ENCODE data around the gene PIK3R2. TPM values are rescaled to one million over a fixed set of nuclear protein-coding genes. Genes with fewer than 3 reads are reported as not detected.

PIK3R2 gene
- polyA plus RNA-seq, 1 donor from 2014 or later: 14.8 TPM

GRCh38 chr19:18119013-18119716 lies 33.8 kb upstream of the PIK3R2 start:
- TF ChIP-seq EP300 (conservative IDR thresholded peaks at IDR 0.05; ENCODE audit: poor library complexity, severe bottlenecking) (no peak), EZH2 (IDR thresholded peaks at IDR 0.05; ENCODE audit: borderline replicate concordance, insufficient read depth, low read length, poor library complexity, severe bottlenecking) (no peak), TAF1 (IDR thresholded peaks at IDR 0.05; ENCODE audit: low read depth) (no peak), MXI1 (conservative IDR thresholded peaks at IDR 0.05; ENCODE audit: poor library complexity, severe bottlenecking) (no peak), RAD21 (conservative IDR thresholded peaks at IDR 0.05) (no peak), SMC3 (conservative IDR thresholded peaks at IDR 0.05; ENCODE audit: poor library complexity) (no peak), REST (IDR thresholded peaks at IDR 0.05; ENCODE audit: borderline replicate concordance) (no peak), POLR2AphosphoS5 (IDR thresholded peaks at IDR 0.05) (no peak)
- TF ChIP-seq, protein P1, sequence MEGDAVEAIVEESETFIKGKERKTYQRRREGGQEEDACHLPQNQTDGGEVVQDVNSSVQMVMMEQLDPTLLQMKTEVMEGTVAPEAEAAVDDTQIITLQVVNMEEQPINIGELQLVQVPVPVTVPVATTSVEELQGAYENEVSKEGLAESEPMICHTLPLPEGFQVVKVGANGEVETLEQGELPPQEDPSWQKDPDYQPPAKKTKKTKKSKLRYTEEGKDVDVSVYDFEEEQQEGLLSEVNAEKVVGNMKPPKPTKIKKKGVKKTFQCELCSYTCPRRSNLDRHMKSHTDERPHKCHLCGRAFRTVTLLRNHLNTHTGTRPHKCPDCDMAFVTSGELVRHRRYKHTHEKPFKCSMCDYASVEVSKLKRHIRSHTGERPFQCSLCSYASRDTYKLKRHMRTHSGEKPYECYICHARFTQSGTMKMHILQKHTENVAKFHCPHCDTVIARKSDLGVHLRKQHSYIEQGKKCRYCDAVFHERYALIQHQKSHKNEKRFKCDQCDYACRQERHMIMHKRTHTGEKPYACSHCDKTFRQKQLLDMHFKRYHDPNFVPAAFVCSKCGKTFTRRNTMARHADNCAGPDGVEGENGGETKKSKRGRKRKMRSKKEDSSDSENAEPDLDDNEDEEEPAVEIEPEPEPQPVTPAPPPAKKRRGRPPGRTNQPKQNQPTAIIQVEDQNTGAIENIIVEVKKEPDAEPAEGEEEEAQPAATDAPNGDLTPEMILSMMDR (IDR thresholded peaks at IDR 0.05; ENCODE audit: poor library complexity, severe bottlenecking): no peak
- no peak overlapping the region for H3K4me2 ChIP-seq (ENCODE audit: low read length)
- H3K27ac ChIP-seq (ENCODE audit: low read length): no peak overlapping the region

DNA sequence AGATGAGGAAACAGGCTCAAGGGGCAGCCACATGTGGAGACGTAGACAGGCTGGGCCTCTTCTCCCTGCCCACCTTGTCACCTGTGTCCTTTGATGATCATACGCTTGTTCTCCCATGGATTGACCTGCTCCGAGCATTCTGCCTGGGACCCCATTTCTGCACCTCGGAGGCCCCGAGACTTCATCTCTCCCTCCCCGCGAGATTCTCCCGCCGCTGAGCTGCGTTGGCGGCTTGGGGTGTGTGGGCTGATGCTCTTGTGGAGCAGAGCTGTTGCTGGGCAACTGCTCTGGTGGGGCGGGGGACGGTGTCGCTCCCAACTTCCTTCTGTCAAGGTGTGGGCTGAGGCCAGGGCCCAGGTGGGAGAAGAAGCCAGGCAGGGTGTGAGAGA lies 33.3 kb upstream of the PIK3R2 start:
- H3K27ac ChIP-seq (ENCODE audit: low read length): no peak overlapping the region
- H3K4me3 ChIP-seq (ENCODE audit: low read length): no peak overlapping the region

More at GRCh38 chr19:18119013-18119716, 33.8 kb upstream of the PIK3R2 start:
- H3K9ac ChIP-seq (ENCODE audit: low read length): no peak overlapping the region
- H4K20me1 ChIP-seq (ENCODE audit: insufficient read depth): no peaks in the 10 kb centered on the region
- H3K27me3 ChIP-seq (ENCODE audit: insufficient read depth, low read depth, low read length): no peaks in the 10 kb centered on the region
- H3K36me3 ChIP-seq (ENCODE audit: insufficient read depth, low read length): no peaks in the 10 kb centered on the region
- H2AFZ ChIP-seq (ENCODE audit: low read depth, low read length): no peak overlapping the region
- no peaks in the 10 kb centered on the region for H3F3A ChIP-seq (ENCODE audit: insufficient read depth, low read length, poor library complexity, severe bottlenecking)
- peaks cover 8% of the 10 kb centered on the region for H3K79me2 ChIP-seq (replicated peaks; ENCODE audit: insufficient read depth, low read length)
- no peaks in the 10 kb centered on the region for H3K9me3 ChIP-seq (ENCODE audit: low read length)
- no peaks in the 10 kb centered on the region for H3K9me2 ChIP-seq (ENCODE audit: insufficient read depth, low read length)
- peak overlapping the region; percentile 95 for H3K4me3 ChIP-seq (ENCODE audit: low read length)

More for the DNA sequence above, 33.3 kb upstream of the PIK3R2 start:
- Histone ChIP-seq H3K36me3 (ENCODE audit: insufficient read depth, low read length) (no peaks in the 10 kb centered on the region), H3K4me2 (ENCODE audit: low read length) (no peak overlapping the region), H4K20me1 (ENCODE audit: insufficient read depth) (no peaks in the 10 kb centered on the region), H3K79me2 (replicated peaks; ENCODE audit: insufficient read depth, low read length) (peaks cover 8% of the 10 kb centered on the region), H3F3A (ENCODE audit: insufficient read depth, low read length, poor library complexity, severe bottlenecking) (no peaks in the 10 kb centered on the region), H3K9me2 (ENCODE audit: insufficient read depth, low read length) (no peaks in the 10 kb centered on the region), H3K9me3 (ENCODE audit: low read length) (no peaks in the 10 kb centered on the region), H3K27me3 (ENCODE audit: insufficient read depth, low read depth, low read length) (no peaks in the 10 kb centered on the region), H2AFZ (ENCODE audit: low read depth, low read length) (no peak overlapping the region), H3K9ac (ENCODE audit: low read length) (no peak overlapping the region)
- TF ChIP-seq MXI1 (conservative IDR thresholded peaks at IDR 0.05; ENCODE audit: poor library complexity, severe bottlenecking): no peak
- TF ChIP-seq POLR2AphosphoS5 (IDR thresholded peaks at IDR 0.05): no peak
- no peak for TF ChIP-seq TAF1 (IDR thresholded peaks at IDR 0.05; ENCODE audit: low read depth)
- no peak for TF ChIP-seq EZH2 (IDR thresholded peaks at IDR 0.05; ENCODE audit: borderline replicate concordance, insufficient read depth, low read length, poor library complexity, severe bottlenecking)
- TF ChIP-seq, protein P1 (IDR thresholded peaks at IDR 0.05; ENCODE audit: poor library complexity, severe bottlenecking): no peak
- TF ChIP-seq RAD21 (conservative IDR thresholded peaks at IDR 0.05): no peak
- TF ChIP-seq SMC3 (conservative IDR thresholded peaks at IDR 0.05; ENCODE audit: poor library complexity): no peak
- no peak for TF ChIP-seq EP300 (conservative IDR thresholded peaks at IDR 0.05; ENCODE audit: poor library complexity, severe bottlenecking)
- no peak for TF ChIP-seq REST (IDR thresholded peaks at IDR 0.05; ENCODE audit: borderline replicate concordance)

Data from neural cell (in vitro differentiated cells).